ENCODE data around the gene GLP2R. TPM values are rescaled to one million over a fixed set of nuclear protein-coding genes. Genes with fewer than 3 reads are reported as not detected.

GLP2R gene
- total and polyA plus RNA-seq, 2 of the 13 experiments (the other 11 are each of a cell fraction or from before 2014, with no cell fraction given) = 0.65 to 1.4 TPM

DNA sequence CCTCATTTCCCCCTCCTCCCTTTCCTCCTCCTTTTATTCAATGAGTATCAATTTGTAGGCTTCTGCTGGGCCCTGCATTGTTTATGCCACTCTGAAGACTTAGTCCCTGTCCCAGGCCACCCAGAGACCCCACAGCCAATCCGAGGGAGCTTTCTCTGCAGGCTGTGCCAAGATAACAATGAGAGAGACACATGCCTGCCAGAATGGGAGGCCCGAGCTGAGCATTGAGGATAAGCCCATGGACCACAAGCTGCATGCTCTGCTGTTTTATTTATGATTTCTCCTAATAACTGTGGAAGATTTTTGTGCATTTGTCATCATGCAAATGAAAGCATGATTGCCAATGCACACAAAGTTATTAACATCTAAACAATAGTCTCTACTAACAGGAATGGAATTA lies 76.4 kb downstream of the GLP2R start:
- intact Hi-C loops (cut with micrococcal nuclease; ENCODE audit: unreplicated experiment) = no loop called here
- no peak for FAIRE-seq
- Histone ChIP-seq H3K27me3 (ENCODE audit: control insufficient read depth in 1 of 2, insufficient read depth in 2 of 2, low read length in 2 of 2) (peaks cover 0 to 12% of the 10 kb centered on the region in 2 experiments; a peak in 3 of 5 replicates), H3K9me3 (ENCODE audit: low read length) (no peaks in the 10 kb centered on the region), H3K36me3 (replicated peaks in 1 of 2; ENCODE audit: control insufficient read depth in 1 of 2, insufficient read depth in 2 of 2, low read length in 2 of 2) (no peaks in the 10 kb centered on the region), H3K9ac (ENCODE audit: insufficient read depth, low read depth, low read length) (no peak overlapping the region), H3K4me1 (ENCODE audit: insufficient read depth, low read length) (no peaks in the 10 kb centered on the region), H3K27ac (ENCODE audit: extremely low read length, insufficient read depth, low read length) (no peak overlapping the region), H4K20me1 (ENCODE audit: insufficient read depth, low read length) (no peaks in the 10 kb centered on the region), H3K4me2 (ENCODE audit: low read depth, low read length) (no peak overlapping the region), H2AFZ (ENCODE audit: low read length) (no peak overlapping the region), H3K4me3 (replicated peaks in 1 of 3; ENCODE audit: insufficient read depth in 1 of 3, low read depth in 2 of 3, low read length in 3 of 3) (no peak overlapping the region), H3K79me2 (ENCODE audit: insufficient read depth, low read length) (no peaks in the 10 kb centered on the region)
- DNase-seq (ENCODE audit: low spot score) = no peak
- POLR2A ChIA-PET = no interaction called here
- in situ Hi-C loops (cut with HindIII; ENCODE audit: extremely low pct_ligation_motif_present, low pct_unique_long_range_greater_than_20kb) = no loop called here
- ATAC-seq = no peak
- CTCF ChIA-PET (ENCODE audit: low intra/inter-chr PET ratio, low total read pairs) = no interaction called here
- TF ChIP-seq SATB2 (CRISPR knock-in tag; IDR thresholded peaks at IDR 0.05) (no peak), RFXANK (CRISPR knock-in tag; IDR thresholded peaks at IDR 0.05) (no peak), KMT2B (CRISPR knock-in tag; IDR thresholded peaks at IDR 0.05) (no peak), MED13 (CRISPR knock-in tag; IDR thresholded peaks at IDR 0.05) (no peak), ZNF746 (CRISPR knock-in tag; IDR thresholded peaks at IDR 0.05) (no peak), ZBTB1 (CRISPR knock-in tag; IDR thresholded peaks at IDR 0.05; ENCODE audit: borderline replicate concordance) (no peak), THRA (CRISPR knock-in tag; IDR thresholded peaks at IDR 0.05; ENCODE audit: borderline replicate concordance) (no peak), SALL1 (CRISPR knock-in tag; IDR thresholded peaks at IDR 0.05) (no peak), ZNF616 (CRISPR knock-in tag; IDR thresholded peaks at IDR 0.05; ENCODE audit: low read depth) (no peak), KLF9 (CRISPR knock-in tag; IDR thresholded peaks at IDR 0.05; ENCODE audit: low read depth) (no peak), TCF12 (IDR thresholded peaks at IDR 0.05) (no peak), TCF12 (CRISPR knock-in tag; IDR thresholded peaks at IDR 0.05) (no peak), ZNF343 (CRISPR knock-in tag; IDR thresholded peaks at IDR 0.05) (no peak), ZBTB40 (IDR thresholded peaks at IDR 0.05) (no peak), ZBTB40 (CRISPR knock-in tag; IDR thresholded peaks at IDR 0.05) (no peak), ZNF720 (CRISPR knock-in tag; IDR thresholded peaks at IDR 0.05) (no peak), ZNF543 (CRISPR knock-in tag; IDR thresholded peaks at IDR 0.05) (no peak)
- 3% methylated on average over 2 of the region's 2 CpGs for WGBS (ENCODE audit: low lambda C conversion rate)
- BruUV-seq (replicated peaks) = no TSS peak
